IMR-90 (cell line): Measurements from ENCODE around the gene RERE. TPM values are rescaled to one million over a fixed set of nuclear protein-coding genes. Genes with fewer than 3 reads are reported as not detected.

Source experiments
- ATAC-seq: fragments of 200-7000 bp; cut with Tn5 transposase; 2 replicates; pipeline ENCODE4 v1.9.1; 2020; ENCODE audit warnings: low read depth, mild to moderate bottlenecking, moderate library complexity
- BruUV-seq: library from RNA; stranded (reverse); fragments of 400-500 nt; replicated peaks from 2 replicates; lab custom pipeline; 2021; lab: Mats Ljungman, UMichigan
- CTCF ChIA-PET: fragments of 300-600 bp; formaldehyde crosslinking; extraction: SDS; loops from one replicate; lab custom pipeline; 2021; ENCODE audit warnings: antibody characterized with exemption; lab: Yijun Ruan, JAX
- POLR2A ChIA-PET: fragments of 300-600 bp; sonication (Branson Sonifier 250); formaldehyde crosslinking; loops from one replicate; lab custom pipeline; 2022; ENCODE audit warnings: antibody characterized with exemption; ENCODE audit not compliant: unreplicated experiment; lab: Charles Lee
- DNase-seq: peaks from one replicate; pipeline ENCODE4 v3.0.0; 2013
- H2AFZ ChIP-seq: replicated peaks from 2 replicates; pipeline ENCODE3; 2013; ENCODE audit warnings: low read length, mild to moderate bottlenecking; ENCODE audit not compliant: poor library complexity
- H2AK5ac ChIP-seq: 2 replicates; pipeline ENCODE4 v1.6.1; 2013; ENCODE audit warnings: low read depth, low read length, inconsistent platforms
- H2AK9ac ChIP-seq: replicated peaks from 2 replicates; pipeline ENCODE3; 2013; ENCODE audit warnings: mild to moderate bottlenecking, low read depth, low read length, moderate library complexity; ENCODE audit not compliant: poor library complexity
- H2BK120ac ChIP-seq: 2 replicates; pipeline ENCODE4 v1.6.1; 2013; ENCODE audit warnings: low read depth, low read length, inconsistent platforms
- H2BK15ac ChIP-seq: 3 replicates; pipeline ENCODE4 v1.6.1; 2013; ENCODE audit warnings: low read depth, low read length, inconsistent platforms
- H2BK20ac ChIP-seq: 2 replicates; pipeline ENCODE4 v1.6.1; 2013; ENCODE audit warnings: low read depth, mild to moderate bottlenecking, inconsistent platforms, low read length, moderate library complexity
- H2BK5ac ChIP-seq: 2 replicates; pipeline ENCODE4 v1.6.1; 2013; ENCODE audit warnings: mild to moderate bottlenecking, low read depth, low read length, inconsistent platforms; ENCODE audit not compliant: poor library complexity, severe bottlenecking
- H3K14ac ChIP-seq: replicated peaks from 2 replicates; pipeline ENCODE4 v1.6.1; 2013; ENCODE audit warnings: low read depth, low read length, inconsistent platforms
- H3K18ac ChIP-seq: 2 replicates; pipeline ENCODE4 v1.6.1; 2013; ENCODE audit warnings: low read depth, low read length, control low read depth
- H3K23ac ChIP-seq: 2 replicates; pipeline ENCODE4 v1.6.1; 2013; ENCODE audit warnings: low read depth, low read length, inconsistent platforms
- H3K27ac ChIP-seq: 2 replicates; pipeline ENCODE4 v1.5.1; 2013; ENCODE audit warnings: mild to moderate bottlenecking, control low read depth, low read length; ENCODE audit not compliant: insufficient read depth
- H3K27me3 ChIP-seq: 2 replicates; pipeline ENCODE4 v1.6.1; 2013; ENCODE audit warnings: low read length; ENCODE audit not compliant: control insufficient read depth, insufficient read depth
- H3K36me3 ChIP-seq: 2 replicates; pipeline ENCODE4 v1.6.1; 2013; ENCODE audit warnings: low read length, mixed read lengths; ENCODE audit not compliant: control insufficient read depth, insufficient read depth
- H3K4ac ChIP-seq: 2 replicates; pipeline ENCODE4 v1.6.1; 2013; ENCODE audit warnings: low read depth, low read length, inconsistent platforms
- H3K4me1 ChIP-seq: 2 replicates; pipeline ENCODE4 v1.6.1; 2013; ENCODE audit warnings: low read length, mixed read lengths; ENCODE audit not compliant: control insufficient read depth, insufficient read depth
- H3K4me2 ChIP-seq: 2 replicates; pipeline ENCODE4 v1.6.1; 2013; ENCODE audit warnings: low read depth, mild to moderate bottlenecking, control low read depth, low read length, moderate library complexity
- H3K4me3 ChIP-seq: 2 replicates; pipeline ENCODE4 v1.5.1; 2013; ENCODE audit warnings: low read depth, mild to moderate bottlenecking, control low read depth, low read length, moderate library complexity; ENCODE audit not compliant: insufficient read depth
- H3K56ac ChIP-seq: 2 replicates; pipeline ENCODE4 v1.6.1; 2013; ENCODE audit warnings: low read length, inconsistent platforms; ENCODE audit not compliant: insufficient read depth; ENCODE audit errors: extremely low read depth
- H3K79me1 ChIP-seq, 2 experiments: 2 replicates each; pipeline ENCODE4 v1.6.1; 2013; ENCODE audit warnings: low read length in 2 of 2, inconsistent platforms in 1 of 2, low read depth in 1 of 2
- H3K9ac ChIP-seq: 2 replicates; pipeline ENCODE4 v1.6.1; 2013; ENCODE audit warnings: low read depth, low read length, control low read depth
- H3K9me1 ChIP-seq: 2 replicates; pipeline ENCODE4 v1.6.1; 2013; ENCODE audit warnings: low read length, inconsistent platforms; ENCODE audit not compliant: insufficient read depth
- H3K9me3 ChIP-seq: 2 replicates; pipeline ENCODE4 v1.6.1; 2013; ENCODE audit warnings: low read length; ENCODE audit not compliant: control insufficient read depth, insufficient read depth
- H4K20me1 ChIP-seq: 2 replicates; pipeline ENCODE4 v1.6.1; 2013; ENCODE audit warnings: low read length, inconsistent platforms; ENCODE audit not compliant: insufficient read depth
- H4K5ac ChIP-seq: 2 replicates; pipeline ENCODE4 v1.6.1; 2013; ENCODE audit warnings: mild to moderate bottlenecking, low read depth, low read length, control low read depth
- H4K8ac ChIP-seq, 2 experiments: 2 replicates each; pipeline ENCODE4 v1.6.1; 2013; ENCODE audit warnings: low read depth in 2 of 2, low read length in 2 of 2, control low read depth in 1 of 2, inconsistent platforms in 1 of 2
- H4K91ac ChIP-seq: 2 replicates; pipeline ENCODE4 v1.6.1; 2013; ENCODE audit warnings: low read depth, low read length, inconsistent platforms; ENCODE audit not compliant: insufficient read depth
- BHLHE40 ChIP-seq: fragments of 150-350 bp; IDR thresholded peaks from 2 replicates; pipeline ENCODE4 v1.6.1; 2016; ENCODE audit warnings: mild to moderate bottlenecking, low read depth, low read length
- FOS ChIP-seq: fragments of 150-350 bp; IDR thresholded peaks from 2 replicates; pipeline ENCODE4 v1.6.1; 2016; ENCODE audit warnings: low read depth, low read length
- RCOR1 ChIP-seq: IDR thresholded peaks from 2 replicates; pipeline ENCODE4 v1.6.1; 2012; ENCODE audit warnings: mild to moderate bottlenecking, low read length, improper control_type of control experiment; ENCODE audit not compliant: insufficient replicate concordance
- dilution Hi-C: fragments of 300-500 bp; cut with HindIII; formaldehyde crosslinking; loops from one replicate; pipeline ENCODE4 v1.14.3; 2018; ENCODE audit warnings: low sequenced_read_pairs; ENCODE audit not compliant: unreplicated experiment
- in situ Hi-C: fragments of 300-500 bp; cut with MboI; formaldehyde crosslinking; loops from 3 replicates; pipeline ENCODE4 v1.14.3; 2019; ENCODE audit warnings: low sequenced_read_pairs, inconsistent platforms, mixed read lengths
- intact Hi-C: fragments of 100-400 bp; cut with micrococcal nuclease; formaldehyde crosslinking; loops from 2 replicates; pipeline ENCODE4 v1.10.0; 2022
- polyA plus RNA-seq, 3 experiments: library from polyadenylated mRNA; depleted of rRNA; stranded (reverse); fragments of >200 nt; gene quantifications; 2 replicates each; pipeline ENCODE4 v1.2.3, GENCODE V29; 2012; ENCODE audit warnings: low replicate concordance in 1 of 3
- total RNA-seq: library from RNA; depleted of rRNA; stranded (reverse); fragments of >200 nt; gene quantifications from 2 replicates; pipeline ENCODE4 v1.2.3, GENCODE V29; 2012
- TF ChIP-seq, protein P1 (sequence below): fragments of 150-350 bp; IDR thresholded peaks from 2 replicates; pipeline ENCODE4 v1.6.1; 2016; ENCODE audit warnings: low read depth, mild to moderate bottlenecking, low read length, moderate library complexity, borderline replicate concordance

The RERE gene
- total and polyA plus RNA-seq, 2 of the 4 experiments (the other 2 are of a cell fraction), result 11.5 to 25.1 TPM

DNA sequence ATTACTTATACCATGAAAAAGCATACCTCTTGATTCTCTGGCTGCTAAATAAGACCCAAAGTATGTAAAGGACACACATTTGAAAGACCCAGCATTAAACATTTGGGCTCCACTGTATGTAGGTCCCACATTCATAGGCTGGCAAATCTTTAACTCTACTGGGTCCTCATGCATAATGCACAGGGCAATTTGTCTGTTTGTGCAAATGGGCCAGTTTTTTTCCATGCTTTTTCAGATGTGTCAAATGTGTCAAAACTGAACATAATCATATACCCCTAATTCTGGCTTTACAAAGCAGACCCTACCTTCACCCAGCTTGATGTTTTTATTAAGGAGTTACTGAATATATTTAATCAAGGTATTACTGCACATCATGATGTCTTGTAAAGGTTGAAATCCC is 63.7 kb downstream of the RERE start:
- Histone ChIP-seq H2BK15ac (no peak overlapping the region), H3K36me3 (no peaks in the 10 kb centered on the region), H3K9ac (no peak overlapping the region), H3K27ac (no peak overlapping the region), H3K14ac (no peak overlapping the region), H3K56ac (no peak overlapping the region), H4K20me1 (no peaks in the 10 kb centered on the region), H3K4ac (no peak overlapping the region), H3K23ac (no peak overlapping the region), H3K27me3 (no peaks in the 10 kb centered on the region), H2AFZ (no peak overlapping the region), H2BK5ac (no peak overlapping the region), H3K18ac (no peak overlapping the region), H4K91ac (no peak overlapping the region), H4K8ac (no peak overlapping the region), H3K79me1 (peaks cover 10 to 11% of the 10 kb centered on the region in 2 experiments; a peak in 3 of 4 replicates), H2BK120ac (no peak overlapping the region), H3K4me1 (no peaks in the 10 kb centered on the region), H4K5ac (no peak overlapping the region), H3K9me1 (no peaks in the 10 kb centered on the region), H2AK5ac (no peak overlapping the region), H2BK20ac (no peak overlapping the region), H2AK9ac (no peak overlapping the region), H3K9me3 (no peaks in the 10 kb centered on the region), H3K4me3 (no peak overlapping the region), H3K4me2 (no peak overlapping the region)
- POLR2A ChIA-PET, result no interaction called here
- CTCF ChIA-PET, result no interaction called here
- TF ChIP-seq, protein P1, sequence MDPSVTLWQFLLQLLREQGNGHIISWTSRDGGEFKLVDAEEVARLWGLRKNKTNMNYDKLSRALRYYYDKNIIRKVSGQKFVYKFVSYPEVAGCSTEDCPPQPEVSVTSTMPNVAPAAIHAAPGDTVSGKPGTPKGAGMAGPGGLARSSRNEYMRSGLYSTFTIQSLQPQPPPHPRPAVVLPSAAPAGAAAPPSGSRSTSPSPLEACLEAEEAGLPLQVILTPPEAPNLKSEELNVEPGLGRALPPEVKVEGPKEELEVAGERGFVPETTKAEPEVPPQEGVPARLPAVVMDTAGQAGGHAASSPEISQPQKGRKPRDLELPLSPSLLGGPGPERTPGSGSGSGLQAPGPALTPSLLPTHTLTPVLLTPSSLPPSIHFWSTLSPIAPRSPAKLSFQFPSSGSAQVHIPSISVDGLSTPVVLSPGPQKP, result no peak
- TF ChIP-seq FOS, result no peak
- TF ChIP-seq RCOR1, result no peak
- TF ChIP-seq BHLHE40, result no peak
- DNase-seq (no peak), ATAC-seq (no peak)
- dilution Hi-C loops (no loop called here), intact Hi-C loops (no loop called here), in situ Hi-C loops (no loop called here)
- no TSS peak for BruUV-seq
